ENCODE data around the gene JSRP1.
A peak's percentile ranks its signal among the peaks of the same experiment; 100 is the strongest.

The JSRP1 gene

DNA sequence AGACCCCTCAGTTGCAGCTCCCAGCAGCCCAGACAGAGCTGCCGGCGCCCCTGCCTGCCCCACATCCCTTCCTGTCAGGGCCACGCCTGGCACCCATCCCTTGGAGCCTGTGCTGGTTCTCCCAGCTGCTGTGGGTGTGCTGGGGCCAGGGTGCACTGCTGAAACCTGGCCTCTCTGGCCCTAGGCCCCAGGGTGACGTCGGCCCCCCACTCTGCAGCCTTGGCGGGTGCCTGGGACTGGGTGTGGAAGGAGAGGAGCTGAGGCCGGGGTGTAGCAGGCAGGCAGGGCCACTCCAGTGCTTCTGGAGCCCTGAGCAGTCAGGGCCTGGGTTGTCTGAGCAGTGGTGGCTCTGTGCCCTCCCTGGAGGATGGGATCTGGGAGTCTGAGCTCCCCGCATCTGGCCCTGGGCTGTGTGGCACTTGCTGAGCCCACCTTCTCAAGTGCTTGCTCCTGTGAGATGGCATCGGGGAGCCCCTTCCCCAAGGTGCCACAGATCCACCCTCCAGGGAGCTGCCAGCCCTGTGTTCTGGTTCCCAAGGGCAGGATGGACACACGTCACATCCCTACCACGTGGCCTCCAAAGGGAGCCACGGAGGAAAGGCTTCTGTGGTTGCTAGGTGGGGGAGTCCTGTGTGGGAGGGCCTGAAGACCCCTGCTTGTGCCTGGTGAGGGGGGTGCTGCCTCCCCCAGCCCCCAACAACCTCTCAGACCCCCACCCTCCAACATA lies 25.2 kb downstream of the JSRP1 start:
- DNase-seq: no peak

DNA sequence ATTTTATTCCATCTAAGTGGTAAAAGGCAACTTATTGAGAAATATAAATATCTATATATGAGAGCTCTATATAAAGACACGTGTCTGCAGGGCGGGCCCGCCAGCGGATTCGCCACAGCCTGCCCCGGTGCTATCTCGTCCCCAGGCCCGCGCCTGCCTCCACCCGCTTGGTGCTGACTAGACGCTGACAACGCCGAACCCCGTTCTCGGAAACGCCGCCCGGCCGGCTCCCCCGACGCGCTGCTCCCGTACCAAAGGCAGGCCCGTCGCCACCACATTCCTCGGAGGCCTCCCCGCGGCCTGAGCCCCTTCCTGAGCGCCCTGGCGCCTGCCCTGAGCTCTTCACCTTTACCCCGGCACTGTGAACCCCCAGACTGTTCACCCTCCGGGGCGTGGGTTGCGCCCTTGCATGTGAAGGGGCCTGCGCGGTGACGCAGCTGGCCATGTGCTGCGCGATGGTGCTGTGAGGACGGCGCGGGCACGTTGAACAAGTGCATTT lies 26.1 kb downstream of the JSRP1 start:
- no peak for DNase-seq

DNA sequence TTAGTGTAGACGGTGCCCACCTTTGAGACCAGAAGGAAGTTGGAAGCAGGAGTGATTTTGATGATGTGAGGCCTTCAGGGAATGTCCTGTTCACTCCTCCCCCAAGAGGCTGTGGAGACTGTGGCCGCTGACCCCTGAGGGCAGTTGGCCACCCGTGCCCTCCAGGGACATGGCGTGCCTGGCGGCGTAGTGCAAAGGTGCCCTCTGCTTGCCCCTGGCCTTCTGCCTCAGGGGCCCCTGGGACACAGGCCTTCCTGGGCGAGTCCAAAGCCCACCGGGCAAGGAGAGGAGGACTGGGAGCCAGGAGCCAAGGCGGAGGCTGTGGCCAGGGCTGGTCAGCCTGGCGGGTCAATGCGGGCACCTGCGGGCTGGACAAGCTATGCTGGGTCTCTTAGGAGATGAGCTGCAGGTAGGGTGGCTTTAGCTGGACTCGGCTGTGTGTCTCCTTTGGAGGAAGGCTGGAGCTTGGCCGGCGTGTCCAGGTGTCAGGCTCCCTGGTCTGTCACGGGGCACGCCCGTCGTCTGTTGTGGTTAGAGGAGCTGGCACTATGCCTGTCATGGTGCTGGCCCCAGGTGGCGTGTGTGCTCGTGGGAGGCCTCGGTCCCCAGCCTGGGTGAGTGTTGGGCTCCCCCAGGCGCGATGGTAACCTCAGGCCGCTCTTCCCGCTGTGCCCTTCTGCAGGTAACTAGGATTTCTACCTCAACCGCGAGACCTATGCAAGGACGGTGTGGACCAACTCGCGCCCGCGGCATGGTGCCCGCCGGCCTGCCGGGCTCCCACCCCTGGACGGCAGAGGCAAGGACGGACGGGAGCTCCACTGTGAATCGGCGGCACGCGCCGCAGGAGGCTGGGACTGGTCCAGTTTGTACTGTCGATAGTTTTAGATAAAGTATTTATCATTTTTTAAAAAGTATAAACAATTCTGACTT lies 26.8 kb downstream of the JSRP1 start:
- no peak for DNase-seq

DNA sequence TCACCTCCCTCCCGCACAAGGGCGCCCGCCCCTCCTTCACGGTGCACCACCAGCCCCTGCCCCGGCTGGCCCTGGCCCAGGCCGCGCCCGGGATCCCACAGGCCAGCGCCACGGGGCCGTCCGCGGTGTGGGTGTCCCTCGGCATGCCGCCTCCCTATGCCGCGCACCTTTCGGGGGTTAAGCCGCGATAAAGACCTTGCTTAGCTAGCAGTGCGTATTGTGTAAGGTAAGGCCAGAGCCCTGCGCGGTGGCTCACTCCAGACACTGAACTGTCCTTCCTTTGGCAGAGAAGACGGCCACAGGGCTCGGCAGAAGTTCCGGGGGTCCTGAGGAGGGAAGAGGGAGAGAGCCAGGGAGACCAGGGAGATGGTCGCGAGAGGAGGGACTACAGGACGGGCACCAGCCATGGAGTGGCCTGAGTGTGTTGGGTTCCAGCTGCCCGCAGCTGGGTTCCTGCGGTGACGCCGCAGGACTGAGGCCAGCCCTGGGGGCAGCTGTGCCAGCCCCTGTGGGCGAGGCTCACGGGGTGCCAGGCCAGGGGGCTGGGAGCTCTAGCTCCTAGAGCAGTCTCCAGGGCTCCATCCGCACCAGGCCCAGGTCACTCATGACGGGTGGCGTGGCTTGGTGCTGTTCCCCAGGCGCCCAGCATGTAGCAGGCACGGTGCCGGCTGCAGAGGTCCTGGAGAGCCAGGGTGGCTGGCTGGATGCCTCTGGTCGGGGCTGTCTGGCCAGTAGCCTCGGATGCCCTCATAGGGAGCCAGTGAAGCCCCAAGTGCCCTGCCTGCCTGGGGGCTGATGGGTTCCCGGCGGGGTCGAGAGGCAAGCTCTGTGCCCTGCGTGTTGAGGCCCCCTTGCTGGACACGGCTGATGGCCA lies 27.8 kb downstream of the JSRP1 start:
- DNase-seq: no peak

DNA sequence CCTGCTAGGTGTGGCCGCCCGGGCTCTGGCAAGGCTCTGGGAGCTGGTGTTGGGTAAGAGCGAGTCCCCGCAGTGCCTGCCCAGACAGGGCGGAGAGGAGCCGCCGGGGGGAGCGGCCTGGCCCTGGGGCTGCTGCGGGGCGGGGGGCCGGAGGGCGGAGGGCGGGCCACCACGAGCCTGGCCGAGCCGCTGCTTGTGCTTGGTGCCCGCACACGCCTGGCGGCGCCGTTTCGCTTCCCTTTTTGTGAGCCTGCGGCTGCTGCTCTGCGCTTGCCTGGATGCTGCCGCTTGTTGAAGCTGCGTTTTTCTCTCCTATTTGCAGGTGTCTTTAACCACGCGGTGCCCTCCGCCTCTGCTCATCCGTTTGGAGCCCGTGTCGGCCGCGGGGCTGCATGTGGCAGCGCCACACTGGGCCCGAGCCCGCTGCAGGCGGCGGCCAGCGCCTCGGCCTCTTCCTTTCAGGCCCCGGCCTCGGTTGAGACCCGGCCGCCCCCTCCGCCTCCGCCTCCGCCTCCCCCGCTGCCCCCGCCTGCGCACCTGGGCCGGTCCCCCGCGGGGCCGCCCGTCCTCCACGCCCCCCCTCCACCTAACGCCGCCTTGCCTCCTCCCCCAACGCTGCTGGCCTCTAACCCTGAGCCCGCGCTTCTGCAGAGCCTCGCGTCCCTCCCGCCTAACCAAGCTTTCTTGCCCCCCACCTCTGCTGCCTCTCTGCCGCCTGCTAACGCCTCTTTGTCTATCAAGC lies 28.6 kb downstream of the JSRP1 start:
- DNase-seq: no peak

DNA sequence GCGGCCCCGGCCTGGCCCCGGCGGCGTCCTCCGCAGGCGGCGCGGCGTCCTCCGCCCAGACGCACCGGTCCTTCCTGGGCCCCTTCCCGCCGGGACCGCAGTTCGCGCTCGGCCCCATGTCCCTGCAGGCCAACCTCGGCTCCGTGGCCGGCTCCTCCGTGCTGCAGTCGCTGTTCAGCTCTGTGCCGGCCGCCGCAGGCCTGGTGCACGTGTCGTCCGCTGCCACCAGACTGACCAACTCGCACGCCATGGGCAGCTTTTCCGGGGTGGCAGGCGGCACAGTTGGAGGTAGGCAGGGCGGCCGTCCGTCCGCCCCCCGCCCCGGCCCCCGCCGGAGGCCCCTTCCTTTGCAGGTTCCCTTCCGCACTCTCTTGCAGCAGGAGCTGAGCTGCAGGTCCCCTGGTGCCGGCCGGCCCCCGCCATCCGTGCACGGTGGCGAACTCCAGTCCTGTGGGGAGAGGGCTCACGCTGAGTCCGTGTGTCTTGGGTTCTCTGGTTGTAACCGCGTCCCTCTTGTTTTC lies 29.3 kb downstream of the JSRP1 start:
- no peak for DNase-seq

DNA sequence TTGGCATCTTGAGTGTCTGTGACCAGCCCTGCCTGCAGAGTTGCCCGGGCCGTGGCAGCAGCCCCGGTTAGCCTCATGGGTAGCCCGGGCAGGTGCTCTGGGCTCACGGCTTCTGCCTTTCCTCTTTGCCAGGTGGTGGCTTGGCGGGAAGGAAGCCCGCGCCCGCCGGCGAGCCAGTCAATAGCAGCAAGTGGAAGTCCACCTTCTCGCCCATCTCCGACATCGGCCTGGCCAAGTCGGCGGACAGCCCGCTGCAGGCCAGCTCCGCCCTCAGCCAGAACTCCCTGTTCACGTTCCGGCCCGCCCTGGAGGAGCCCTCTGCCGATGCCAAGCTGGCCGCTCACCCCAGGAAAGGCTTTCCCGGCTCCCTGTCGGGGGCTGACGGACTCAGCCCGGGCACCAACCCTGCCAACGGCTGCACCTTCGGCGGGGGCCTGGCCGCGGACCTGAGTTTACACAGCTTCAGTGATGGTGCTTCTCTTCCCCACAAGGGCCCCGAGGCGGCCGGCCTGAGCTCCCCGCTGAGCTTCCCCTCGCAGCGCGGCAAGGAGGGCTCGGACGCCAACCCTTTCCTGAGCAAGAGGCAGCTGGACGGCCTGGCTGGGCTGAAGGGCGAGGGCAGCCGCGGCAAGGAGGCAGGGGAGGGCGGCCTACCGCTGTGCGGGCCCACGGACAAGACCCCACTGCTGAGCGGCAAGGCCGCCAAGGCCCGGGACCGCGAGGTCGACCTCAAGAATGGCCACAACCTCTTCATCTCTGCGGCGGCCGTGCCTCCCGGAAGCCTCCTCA lies 30.0 kb downstream of the JSRP1 start:
- no peak for DNase-seq

DNA sequence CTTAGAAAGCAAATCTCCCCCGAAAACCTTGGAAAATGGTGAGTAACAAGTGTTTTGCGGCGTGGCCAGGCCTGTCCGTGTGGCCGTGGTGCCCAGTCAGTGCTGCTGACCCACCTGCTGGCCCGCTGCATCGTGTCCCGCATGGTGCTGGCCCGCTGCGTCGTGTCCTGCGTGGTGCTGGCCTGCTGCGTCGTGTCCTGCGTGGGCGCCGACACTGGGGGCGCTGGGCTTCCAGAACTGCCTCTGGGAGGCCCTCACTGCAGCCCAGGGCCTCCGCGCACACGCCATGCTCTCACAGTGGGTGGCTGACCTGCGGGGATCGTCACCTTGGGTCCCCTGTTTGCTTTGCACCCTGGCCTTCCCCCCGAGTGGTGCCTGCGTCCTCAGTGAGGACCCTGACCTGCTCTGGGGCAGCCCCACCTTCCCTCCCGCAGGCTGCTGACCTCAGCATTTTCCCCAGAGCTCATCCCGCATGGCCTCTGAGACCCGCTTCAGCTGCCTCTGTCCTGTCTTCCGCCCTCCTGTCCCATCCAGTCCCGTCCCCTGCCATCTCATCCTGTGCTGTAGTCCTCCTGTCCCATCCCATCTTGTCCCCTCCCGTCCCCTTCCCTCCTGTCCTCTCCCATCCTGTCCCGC lies 30.7 kb downstream of the JSRP1 start:
- no peak for DNase-seq

DNA sequence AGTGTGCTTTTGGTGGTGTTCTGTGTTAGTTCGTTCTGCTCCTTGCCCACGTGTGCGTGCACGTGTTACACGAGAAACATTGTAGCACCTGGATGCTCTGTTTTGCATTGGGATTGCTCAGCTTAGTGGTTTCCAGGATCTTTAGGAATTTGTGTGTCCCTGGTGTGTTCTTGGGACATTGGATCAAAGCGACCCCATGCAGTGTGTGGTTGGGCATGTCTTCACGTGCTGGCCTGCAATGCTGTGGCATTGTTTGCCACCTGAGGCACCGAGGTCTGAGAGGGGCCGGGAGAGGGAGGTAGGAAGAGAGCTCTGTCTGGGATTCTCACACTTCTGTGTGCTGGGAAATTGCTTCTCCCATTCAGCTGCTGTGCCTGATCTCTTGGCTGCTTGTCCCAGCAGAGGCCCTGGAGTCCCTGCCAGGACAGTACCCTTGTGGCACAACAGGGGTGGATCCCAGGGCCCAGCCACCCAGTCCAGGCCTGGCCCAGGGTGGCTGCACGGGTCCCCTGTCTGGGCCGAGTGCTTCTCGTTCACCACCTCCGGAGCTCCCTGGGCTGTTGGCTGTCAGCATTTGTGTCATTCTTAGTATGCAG lies 31.4 kb downstream of the JSRP1 start:
- no peak for DNase-seq

DNA sequence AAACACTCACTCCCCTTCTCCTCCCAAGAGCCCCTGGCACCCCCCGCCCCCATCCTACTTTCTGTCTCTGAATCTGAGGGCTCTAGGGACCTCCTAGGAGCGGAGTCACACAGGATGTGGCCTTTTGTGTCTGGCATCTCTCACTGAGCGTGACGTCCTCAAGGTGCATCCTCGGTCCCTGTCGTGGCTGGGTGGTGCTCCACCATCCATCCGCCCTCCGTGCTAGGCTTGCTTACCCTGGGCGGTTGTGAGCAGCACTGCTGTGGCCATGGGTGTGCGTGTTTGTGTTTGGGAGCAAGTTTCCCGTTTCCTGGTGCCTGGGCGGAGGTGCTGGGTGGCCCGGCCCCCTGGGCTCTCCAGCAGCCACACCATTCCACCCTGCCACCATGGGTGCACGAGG lies 32.3 kb downstream of the JSRP1 start:
- DNase-seq: no peak

DNA sequence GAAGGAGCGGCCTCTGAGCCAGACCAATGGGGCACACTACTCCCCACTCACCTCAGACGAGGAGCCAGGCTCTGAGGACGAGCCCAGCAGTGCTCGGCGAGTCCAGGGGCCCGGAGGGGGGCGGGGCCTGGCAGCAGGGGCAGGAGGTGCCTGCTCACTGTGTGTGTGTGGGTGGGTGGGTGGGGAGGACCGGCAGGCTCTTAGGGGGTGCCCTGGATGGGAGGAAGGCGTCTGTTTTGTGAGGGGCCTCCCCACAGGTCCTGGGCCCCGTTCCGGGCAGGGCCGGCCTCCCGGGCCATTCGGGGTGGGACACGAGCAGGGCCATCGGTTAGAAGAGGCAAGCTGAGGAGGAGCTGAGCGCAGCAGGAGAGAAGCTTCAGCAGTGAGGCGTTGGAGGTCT lies 32.8 kb downstream of the JSRP1 start:
- DNase-seq: no peak

DNA sequence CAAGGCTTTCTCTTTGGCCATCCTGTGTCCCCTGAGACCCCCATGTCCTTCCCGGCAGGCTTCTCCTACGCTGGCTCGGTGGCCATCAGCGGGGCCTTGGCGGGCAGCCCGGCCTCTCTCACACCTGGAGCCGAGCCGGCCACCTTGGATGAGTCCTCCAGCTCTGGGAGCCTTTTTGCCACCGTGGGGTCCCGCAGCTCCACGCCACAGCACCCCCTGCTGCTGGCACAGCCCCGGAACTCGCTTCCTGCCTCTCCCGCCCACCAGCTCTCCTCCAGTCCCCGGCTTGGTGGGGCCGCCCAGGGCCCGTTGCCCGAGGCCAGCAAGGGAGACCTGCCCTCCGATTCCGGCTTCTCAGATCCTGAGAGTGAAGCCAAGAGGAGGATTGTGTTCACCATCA lies 34.3 kb downstream of the JSRP1 start:
- no peak for DNase-seq

DNA sequence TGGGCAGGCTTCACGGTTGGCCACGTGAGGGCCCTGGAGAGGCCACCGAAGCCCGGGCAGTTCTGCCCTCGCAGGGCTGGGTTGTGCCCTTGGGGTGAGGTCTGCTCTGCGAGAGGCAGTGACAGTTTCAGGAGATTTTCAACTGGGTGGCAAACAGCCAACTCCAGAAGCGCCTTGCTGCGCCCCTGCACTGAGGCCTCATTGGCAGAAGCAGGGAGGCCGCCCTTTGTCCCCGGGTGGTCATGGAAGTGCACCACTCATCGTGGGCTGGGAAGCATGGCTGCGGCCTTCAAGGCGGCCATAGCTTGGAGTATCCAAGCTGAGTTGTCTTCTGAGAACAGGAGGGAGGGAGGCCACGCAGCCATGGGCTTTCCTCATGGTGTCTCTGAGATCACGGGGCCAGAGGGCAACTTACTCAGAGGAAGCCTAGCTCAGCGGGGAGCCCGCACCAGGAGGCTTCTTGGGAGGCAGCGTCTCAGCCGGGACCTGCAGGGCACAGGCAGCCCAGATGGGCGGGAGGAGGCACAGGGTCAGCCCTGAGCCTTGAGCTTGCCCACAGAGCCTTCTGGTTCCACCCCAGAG lies 34.9 kb downstream of the JSRP1 start:
- no peak for DNase-seq

DNA sequence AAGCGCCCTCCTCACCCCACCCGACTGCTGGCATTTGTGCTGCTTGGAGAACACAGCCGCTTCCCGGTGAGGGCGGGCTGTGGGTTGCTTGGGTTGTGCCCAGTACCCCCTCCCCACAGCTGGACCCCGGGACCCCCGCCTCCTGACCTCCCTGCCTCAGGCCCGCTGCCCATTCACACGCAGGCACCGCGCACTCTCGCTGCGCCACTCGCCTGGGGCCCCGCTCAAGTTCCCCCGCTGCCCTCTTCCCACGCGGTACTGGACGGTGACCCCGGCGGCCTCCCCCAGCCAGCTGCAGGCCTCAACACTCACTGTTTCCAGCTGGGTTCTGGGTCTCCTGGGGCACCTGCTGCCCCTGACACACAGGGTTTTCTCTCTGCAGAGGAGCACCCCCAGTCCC lies 36.5 kb downstream of the JSRP1 start:
- DNase-seq: no peak

DNA sequence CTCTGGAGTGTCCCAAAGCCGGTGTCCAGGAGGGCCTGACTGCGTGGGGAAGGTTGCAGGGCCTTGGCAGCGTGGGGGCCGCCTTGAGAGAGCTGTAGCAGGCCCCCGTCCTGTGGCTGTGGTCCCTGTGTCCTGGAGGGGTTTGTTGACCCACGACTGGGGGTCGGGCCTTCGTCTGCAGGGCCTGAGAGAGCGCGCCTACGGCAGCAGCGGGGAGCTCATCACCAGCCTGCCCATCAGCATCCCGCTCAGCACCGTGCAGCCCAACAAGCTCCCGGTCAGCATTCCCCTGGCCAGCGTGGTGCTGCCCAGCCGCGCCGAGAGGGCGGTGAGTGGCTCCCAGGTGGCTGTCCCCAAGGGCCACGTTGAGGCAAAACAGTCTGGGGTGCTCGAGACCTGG lies 38.6 kb downstream of the JSRP1 start:
- no peak for DNase-seq

DNA sequence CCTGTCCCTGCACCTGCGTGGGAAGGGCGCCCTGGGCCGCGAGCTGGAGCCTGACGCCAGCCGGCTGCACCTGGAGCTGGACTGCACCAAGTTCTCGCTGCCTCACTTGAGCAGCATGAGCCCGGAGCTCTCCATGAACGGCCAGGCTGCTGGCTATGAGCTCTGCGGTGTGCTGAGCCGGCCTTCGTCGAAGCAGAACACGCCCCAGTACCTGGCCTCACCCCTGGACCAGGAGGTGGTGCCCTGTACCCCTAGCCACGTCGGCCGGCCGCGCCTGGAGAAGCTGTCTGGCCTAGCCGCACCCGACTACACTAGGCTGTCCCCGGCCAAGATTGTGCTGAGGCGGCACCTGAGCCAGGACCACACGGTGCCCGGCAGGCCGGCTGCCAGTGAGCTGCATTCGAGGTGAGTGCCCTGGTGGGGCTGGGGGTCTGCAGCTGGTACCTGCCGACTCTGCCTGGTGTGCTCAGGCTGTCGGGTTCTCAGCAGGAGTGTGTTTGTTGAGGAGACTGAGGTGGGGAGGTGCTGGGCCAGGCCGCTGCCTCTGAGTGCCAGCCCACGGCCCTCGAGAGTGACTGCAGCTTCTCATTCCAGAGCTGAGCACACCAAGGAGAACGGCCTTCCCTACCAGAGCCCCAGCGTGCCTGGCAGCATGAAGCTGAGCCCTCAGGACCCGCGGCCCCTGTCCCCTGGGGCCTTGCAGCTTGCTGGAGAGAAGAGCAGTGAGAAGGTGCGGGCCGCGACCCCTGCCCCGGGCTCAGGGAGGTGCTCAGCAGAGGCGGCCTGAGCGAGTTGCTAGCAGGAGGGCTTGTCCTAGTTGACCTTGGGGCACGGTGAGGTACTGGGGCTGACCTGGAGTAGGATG lies 39.6 kb downstream of the JSRP1 start:
- no peak for DNase-seq

DNA sequence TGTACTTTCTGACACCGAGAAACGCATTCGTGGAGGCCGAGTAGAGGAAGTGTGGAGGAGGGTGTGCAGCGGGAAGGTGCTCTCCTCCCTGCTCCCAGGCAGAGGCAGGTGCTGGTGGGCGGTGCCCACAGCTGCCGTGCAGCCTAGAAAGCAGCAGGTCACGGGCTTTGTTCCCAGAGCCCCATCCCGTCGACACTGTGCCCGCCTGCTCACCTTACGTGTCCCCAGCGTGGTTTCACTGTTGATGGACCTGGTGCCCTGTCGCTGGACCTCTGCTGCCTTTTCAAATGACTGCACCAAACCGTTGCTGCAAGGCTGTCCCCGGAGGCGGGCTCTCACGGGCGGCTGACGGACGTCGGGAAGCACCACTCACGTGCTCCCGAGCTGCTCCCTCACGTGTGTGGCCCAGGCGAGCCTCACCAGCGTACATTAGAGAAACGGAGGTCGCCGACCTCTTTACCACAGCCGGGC lies 40.9 kb downstream of the JSRP1 start:
- peak; percentile 27 for DNase-seq

DNA sequence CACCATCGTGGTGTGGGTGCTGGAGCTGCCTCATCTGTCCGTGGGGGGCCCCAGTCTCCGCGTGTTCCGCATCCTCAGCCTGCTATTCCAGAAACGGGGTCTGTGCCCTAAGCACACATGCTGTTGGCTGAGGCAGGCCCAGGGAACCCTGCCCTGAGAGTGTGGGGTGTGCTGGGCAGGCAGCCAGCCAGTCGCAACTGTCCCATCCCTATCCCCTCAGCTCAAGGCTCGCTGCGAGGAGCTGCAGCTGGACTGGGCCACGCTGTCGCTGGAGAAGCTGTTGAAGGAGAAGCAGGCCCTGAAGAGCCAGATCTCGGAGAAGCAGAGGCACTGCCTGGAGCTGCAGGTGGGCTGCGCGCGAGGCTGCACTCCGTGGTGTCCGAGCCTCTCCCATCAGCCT lies 42.0 kb downstream of the JSRP1 start:
- DNase-seq: no peak

DNA sequence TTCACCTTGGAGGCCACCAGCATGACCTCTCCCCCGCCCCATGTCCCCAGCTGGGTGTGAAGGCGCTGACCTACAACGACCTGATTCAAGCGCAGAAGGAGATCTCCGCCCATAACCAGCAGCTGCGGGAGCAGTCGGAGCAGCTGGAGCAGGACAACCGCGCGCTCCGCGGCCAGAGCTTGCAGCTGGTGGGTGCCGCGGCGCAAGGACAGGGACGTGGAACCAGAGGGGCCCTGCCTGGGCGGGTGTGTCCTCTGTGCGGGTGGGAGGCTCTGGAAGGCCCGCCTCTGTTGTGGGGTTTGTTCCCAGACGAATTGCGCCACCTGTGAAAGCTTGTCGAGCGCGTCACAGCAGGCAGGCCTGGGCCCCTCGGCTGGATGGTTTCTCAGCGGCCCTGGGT lies 42.4 kb downstream of the JSRP1 start:
- DNase-seq: no peak

All from stimulated activated CD4-positive, alpha-beta T cell treated with anti-CD3 and anti-CD28 coated beads, Interleukin-4, amount 100 ng/mL, for 24 hours (primary cell).